Right kidney (tissue), 9 donors: ENCODE measurements around the gene SGMS2.

Experiments
- DNase-seq: peaks from one replicate; pipeline ENCODE4 v3.0.0-alpha.2; 2016
- long read RNA-seq, 8 donors: transcript quantifications; one replicate each; lab custom pipeline, GENCODE V29; 2026

Gene SGMS2
- long read RNA-seq, donor 1, full-length matches to known transcripts, result 1 of 1 reads
- long read RNA-seq, donor 1, partial matches to known transcripts, result 0 of 1 reads
- long read RNA-seq, donor 1, other reads (novel, unspliced or antisense), result 0 of 1 reads
- long read RNA-seq, donor 2, result 0 reads
- long read RNA-seq, donor 3, partial matches to known transcripts, result 0 of 1 reads
- long read RNA-seq, donor 3, other reads (novel, unspliced or antisense), result 0 of 1 reads
- long read RNA-seq, donor 4, partial matches to known transcripts, result 0 of 1 reads
- long read RNA-seq, donor 4, other reads (novel, unspliced or antisense), result 0 of 1 reads
- long read RNA-seq, donor 5, full-length matches to known transcripts, result 2 of 2 reads
- long read RNA-seq, donor 5, partial matches to known transcripts, result 0 of 2 reads
- long read RNA-seq, donor 5, other reads (novel, unspliced or antisense), result 0 of 2 reads
- long read RNA-seq, donor 6, result 0 reads
- long read RNA-seq, donor 7, full-length matches to known transcripts, result 2 of 2 reads
- long read RNA-seq, donor 7, partial matches to known transcripts, result 0 of 2 reads
- long read RNA-seq, donor 7, other reads (novel, unspliced or antisense), result 0 of 2 reads
- long read RNA-seq, donor 8, full-length matches to known transcripts, result 1 of 1 reads
- long read RNA-seq, donor 8, partial matches to known transcripts, result 0 of 1 reads
- long read RNA-seq, donor 8, other reads (novel, unspliced or antisense), result 0 of 1 reads

- peak; percentile 87 for DNase-seq
Measured at GRCh38 chr4:107824350-107825071, at the start of gene SGMS2. SGMS2 (plus strand) TSS chr4:107824932; CDS start chr4:107895554, 70,622 bp downstream.

GRCh38 chr4:107777890-107778289 lies 46.8 kb upstream of the SGMS2 start:
- no peak for DNase-seq

- DNase-seq, result no peak
Measured at GRCh38 chr4:107778784-107779530, 45.8 kb upstream of the SGMS2 start.

GRCh38 chr4:107780665-107781064 lies 44.1 kb upstream of the SGMS2 start:
- no peak for DNase-seq

- no peak for DNase-seq
Measured at GRCh38 chr4:107791902-107792301, 32.8 kb upstream of the SGMS2 start.

- no peak for DNase-seq
Measured at GRCh38 chr4:107792711-107793110, 32.0 kb upstream of the SGMS2 start.

- DNase-seq, result no peak
Measured at GRCh38 chr4:107793996-107794395, 30.7 kb upstream of the SGMS2 start.

GRCh38 chr4:107799669-107800450 lies 24.9 kb upstream of the SGMS2 start:
- no peak for DNase-seq

- no peak for DNase-seq
Measured at GRCh38 chr4:107800706-107801105, 24.0 kb upstream of the SGMS2 start.

- DNase-seq, result no peak
Measured at GRCh38 chr4:107801766-107802211, 22.9 kb upstream of the SGMS2 start.

- no peak for DNase-seq
Measured at GRCh38 chr4:107804956-107805355, 19.8 kb upstream of the SGMS2 start.

- no peak for DNase-seq
Measured at GRCh38 chr4:107806196-107806595, 18.5 kb upstream of the SGMS2 start.

- no peak for DNase-seq
Measured at GRCh38 chr4:107808572-107808971, 16.2 kb upstream of the SGMS2 start.

GRCh38 chr4:107809210-107809609 lies 15.5 kb upstream of the SGMS2 start:
- no peak for DNase-seq

GRCh38 chr4:107814758-107815157 lies 10.0 kb upstream of the SGMS2 start:
- no peak for DNase-seq

- DNase-seq, result no peak
Measured at GRCh38 chr4:107815158-107815557, 9.6 kb upstream of the SGMS2 start.

- DNase-seq, result no peak
Measured at GRCh38 chr4:107818301-107818910, 6.3 kb upstream of the SGMS2 start.

GRCh38 chr4:107823870-107824349 lies 822 bp upstream of the SGMS2 start:
- no peak for DNase-seq

- peak; percentile 83 for DNase-seq
Measured at GRCh38 chr4:107825072-107825824, 516 bp downstream of the SGMS2 start.

- peak; percentile 40 for DNase-seq
Measured at GRCh38 chr4:107826421-107826980, 1.8 kb downstream of the SGMS2 start.
